Fibroblast of villous mesenchyme (primary cell): Measurements from ENCODE around the gene GAGE12C. TPM values are rescaled to one million over a fixed set of nuclear protein-coding genes. Genes with fewer than 3 reads are reported as not detected.
"Not testable (repeated sequence)": the region's sequence is repeated elsewhere in the genome, so short reads cannot be mapped to it uniquely, and the experiment has no call there.

Experiments
- DNase-seq: peaks from one replicate; pipeline ENCODE4 v3.0.0-alpha.2; 2010; ENCODE audit warnings: low read depth
- H3K4me3 ChIP-seq: 2 replicates; pipeline ENCODE4 v1.5.1; 2011; ENCODE audit warnings: low read depth, mild to moderate bottlenecking, low read length
- small RNA-seq: library from RNA; depleted of rRNA; stranded (forward); fragments of <200 nt; gene quantifications from one replicate; pipeline ENCODE3, GENCODE V24; 2012
- total RNA-seq: library from RNA; depleted of rRNA; stranded (reverse); fragments of >200 nt; gene quantifications from 2 replicates; pipeline ENCODE4 v1.2.3, GENCODE V29; 2012

The GAGE12C gene
- total RNA-seq: not detected in 2 replicates

GRCh38 chrX:49531877-49532276 lies at the start of gene GAGE12C:
GAGE12C (plus strand) TSS chrX:49532177; CDS start chrX:49533332, 1,155 bp downstream.
- DNase-seq, H3K4me3 ChIP-seq: not testable (repeated sequence)

- H3K4me3 ChIP-seq, DNase-seq: not testable (repeated sequence)
Measured at GRCh38 chrX:49541433-49541832, 9.5 kb downstream of the GAGE12C start, which contains the start of gene GAGE12D. GAGE12D (plus strand) TSS chrX:49541733; CDS start chrX:49542888, 1,155 bp downstream.

GRCh38 chrX:49550989-49551388 lies 19.0 kb downstream of the GAGE12C start, which contains the start of gene GAGE12E:
GAGE12E (plus strand) TSS chrX:49551289; CDS start chrX:49552444, 1,155 bp downstream.
- not testable (repeated sequence) for DNase-seq, H3K4me3 ChIP-seq

- H3K4me3 ChIP-seq, DNase-seq: not testable (repeated sequence)
Measured at GRCh38 chrX:49560542-49560941, 28.6 kb downstream of the GAGE12C start, which contains the start of gene GAGE12F. GAGE12F (plus strand) TSS chrX:49560842; CDS start chrX:49561997, 1,155 bp downstream.

GRCh38 chrX:49568728-49569127 lies 36.8 kb downstream of the GAGE12C start:
- H3K4me3 ChIP-seq: not testable (repeated sequence)

GRCh38 chrX:49569152-49569551 lies 37.2 kb downstream of the GAGE12C start:
- not testable (repeated sequence) for H3K4me3 ChIP-seq, DNase-seq

More at GRCh38 chrX:49568728-49569127, 36.8 kb downstream of the GAGE12C start:
- DNase-seq: not testable (repeated sequence)

- DNase-seq, H3K4me3 ChIP-seq: not testable (repeated sequence)
Measured at GRCh38 chrX:49570100-49570499, 38.1 kb downstream of the GAGE12C start, which contains the start of gene GAGE12G. GAGE12G (plus strand) TSS chrX:49570400; CDS start chrX:49571555, 1,155 bp downstream.

GRCh38 chrX:49579649-49580048 lies 47.7 kb downstream of the GAGE12C start, which contains the start of gene GAGE12H:
GAGE12H (plus strand) TSS chrX:49579949; CDS start chrX:49581104, 1,155 bp downstream.
- DNase-seq, H3K4me3 ChIP-seq: not testable (repeated sequence)

Small RNA genes within 50 kb of the gene (small RNA-seq; reads per million reads assigned to genes)
- gene GAGE12B: not detected

Other genes with a start within 250 kb of the GAGE12C start
- not detected in 2 replicates for gene GAGE10, start 228.5 kb upstream of the GAGE12C start, total RNA-seq
- gene GAGE12J, start 210.1 kb upstream of the GAGE12C start, total RNA-seq: not detected in 2 replicates
- gene GAGE13, start 200.6 kb upstream of the GAGE12C start, total RNA-seq: not detected in 2 replicates
- not detected in 2 replicates for gene GAGE12D, start 9.6 kb downstream of the GAGE12C start, total RNA-seq
- not detected in 2 replicates for gene GAGE12E, start 19.1 kb downstream of the GAGE12C start, total RNA-seq
- not detected in 2 replicates for gene GAGE12F, start 28.7 kb downstream of the GAGE12C start, total RNA-seq
- gene GAGE12G, start 38.2 kb downstream of the GAGE12C start, total RNA-seq: not detected in 2 replicates
- gene GAGE12H, start 47.8 kb downstream of the GAGE12C start, total RNA-seq: not detected in 2 replicates
- gene GAGE2A, start 57.3 kb downstream of the GAGE12C start, total RNA-seq: not detected in 2 replicates
- not detected in 2 replicates for gene GAGE1, start 66.8 kb downstream of the GAGE12C start, total RNA-seq
- gene PAGE1, start 163.8 kb downstream of the GAGE12C start, total RNA-seq: not detected in 2 replicates